Stimulated activated naive CD8-positive, alpha-beta T cell treated with anti-CD3 and anti-CD28 coated beads, Interleukin-15, Interleukin-2, amounts not matched to agents 100 U/mL and 50 U/mL, for 24 hours (primary cell): ENCODE data around the gene PGA4.
"Not testable (repeated sequence)": the region's sequence is repeated elsewhere in the genome, so short reads cannot be mapped to it uniquely, and the experiment has no call there.

ENCODE experiments used
- ATAC-seq: fragments of 150-1000 bp; cut with Tn5 transposase; one replicate; pipeline ENCODE4 v1.10.0; 2021
- DNase-seq: peaks from one replicate; pipeline ENCODE4 v3.0.0; 2021

Gene PGA4

GRCh38 chr11:61250796-61251765, 28.9 kb downstream of the PGA4 start:
- not testable (repeated sequence) for DNase-seq, ATAC-seq

- ATAC-seq, DNase-seq: not testable (repeated sequence)
Observed at GRCh38 chr11:61252332-61252731, 30.2 kb downstream of the PGA4 start.

GRCh38 chr11:61254403-61255025, 32.4 kb downstream of the PGA4 start:
- ATAC-seq (peak; percentile 84), DNase-seq (peak; percentile 75)

- DNase-seq (no peak), ATAC-seq (no peak)
Observed at GRCh38 chr11:61256710-61257482, 34.7 kb downstream of the PGA4 start.

GRCh38 chr11:61258546-61258945, 36.4 kb downstream of the PGA4 start:
- no peak for DNase-seq
- peak; percentile 21 for ATAC-seq

GRCh38 chr11:61259363-61259762, 37.2 kb downstream of the PGA4 start:
- ATAC-seq, result no peak
- DNase-seq, result no peak

GRCh38 chr11:61264371-61264770, 42.2 kb downstream of the PGA4 start:
- DNase-seq, result no peak
- ATAC-seq, result no peak

GRCh38 chr11:61264795-61265194, 42.6 kb downstream of the PGA4 start:
- ATAC-seq (no peak), DNase-seq (no peak)

- ATAC-seq, result no peak
- DNase-seq, result no peak
Observed at GRCh38 chr11:61265357-61265756, 43.2 kb downstream of the PGA4 start.

- DNase-seq (no peak), ATAC-seq (no peak)
Observed at GRCh38 chr11:61266602-61267001, 44.5 kb downstream of the PGA4 start.

GRCh38 chr11:61267437-61267841, 45.3 kb downstream of the PGA4 start:
- no peak for ATAC-seq
- DNase-seq, result no peak

- ATAC-seq, result no peak
- DNase-seq, result no peak
Observed at GRCh38 chr11:61268588-61269250, 46.6 kb downstream of the PGA4 start.

GRCh38 chr11:61270354-61271076, 48.4 kb downstream of the PGA4 start:
- DNase-seq (no peak), ATAC-seq (no peak)

GRCh38 chr11:61272731-61273130, 50.6 kb downstream of the PGA4 start:
- ATAC-seq (no peak), DNase-seq (no peak)

- ATAC-seq (no peak), DNase-seq (no peak)
Observed at GRCh38 chr11:61273178-61274078, 51.3 kb downstream of the PGA4 start.

GRCh38 chr11:61274084-61274483, 51.9 kb downstream of the PGA4 start:
- DNase-seq, result no peak
- no peak for ATAC-seq

GRCh38 chr11:61275191-61275590, 53.0 kb downstream of the PGA4 start:
- ATAC-seq (no peak), DNase-seq (no peak)

- ATAC-seq (no peak), DNase-seq (no peak)
Observed at GRCh38 chr11:61277186-61278000, 55.2 kb downstream of the PGA4 start.

- no peak for DNase-seq
- no peak for ATAC-seq
Observed at GRCh38 chr11:61278001-61278470, 55.9 kb downstream of the PGA4 start.
